Left lobe of liver (tissue), 2 donors: ENCODE measurements around the gene SLC24A3. TPM values are rescaled to one million over a fixed set of nuclear protein-coding genes. Genes with fewer than 3 reads are reported as not detected.

Source experiments
- ATAC-seq: fragments of 200-7000 bp; cut with Tn5 transposase; one replicate; pipeline ENCODE4 v1.9.1; 2020; ENCODE audit warnings: mild to moderate bottlenecking, moderate library complexity
- DNase-seq: peaks from one replicate; pipeline ENCODE4 v3.0.0-alpha.2; 2020; ENCODE audit warnings: low spot score
- total RNA-seq: library from RNA; stranded (reverse); gene quantifications from one replicate; pipeline ENCODE4 v1.2.1, GENCODE V29; 2021
- donor health status: DM: no; HTN: no; CAD: no; lungs with moderate emphysema.
- donor health status: DM: no; HTN: yes; CAD: no.

Gene SLC24A3
- total RNA-seq, 1 donor from 2014 or later, result 0.35 TPM

- ATAC-seq (no peak), DNase-seq (no peak)
These were observed 315.1 kb downstream of the SLC24A3 start for GRCh38 chr20:19527509-19527908.

DNA sequence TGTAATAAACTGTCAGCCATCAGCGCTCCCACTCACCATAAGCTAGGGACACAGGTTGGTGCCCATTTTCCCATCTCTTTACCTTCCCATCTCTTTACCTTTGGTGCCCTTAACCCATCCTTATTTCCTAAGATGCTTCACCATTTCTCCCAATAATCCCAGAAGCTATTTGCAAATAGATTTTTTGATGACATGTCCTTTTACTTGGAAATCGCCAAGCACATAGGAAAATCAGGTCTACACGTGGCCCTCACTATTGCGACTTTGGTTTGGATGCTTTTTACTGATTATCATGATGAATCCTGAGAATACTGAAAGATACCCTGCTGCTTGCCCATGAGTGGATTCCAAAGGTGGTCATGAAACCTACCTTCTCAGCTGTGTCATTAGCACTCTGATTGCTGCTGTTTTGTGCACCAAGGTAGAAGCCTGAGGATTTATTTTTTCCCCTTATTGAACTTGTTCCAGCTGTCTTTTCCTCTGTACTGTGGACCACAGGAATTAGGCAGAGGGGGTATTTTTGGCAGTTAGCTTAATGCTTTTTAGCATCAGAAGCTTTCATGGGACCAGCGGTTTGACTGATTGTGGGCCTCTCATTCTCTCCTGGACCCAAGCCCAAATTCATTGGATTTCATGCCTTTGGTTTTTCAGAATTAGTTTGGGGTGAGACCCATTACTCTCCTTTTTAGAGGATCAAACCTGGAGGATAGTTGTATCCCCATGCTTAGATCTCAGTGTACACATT is 316.0 kb downstream of the SLC24A3 start:
- no peak for DNase-seq

DNA sequence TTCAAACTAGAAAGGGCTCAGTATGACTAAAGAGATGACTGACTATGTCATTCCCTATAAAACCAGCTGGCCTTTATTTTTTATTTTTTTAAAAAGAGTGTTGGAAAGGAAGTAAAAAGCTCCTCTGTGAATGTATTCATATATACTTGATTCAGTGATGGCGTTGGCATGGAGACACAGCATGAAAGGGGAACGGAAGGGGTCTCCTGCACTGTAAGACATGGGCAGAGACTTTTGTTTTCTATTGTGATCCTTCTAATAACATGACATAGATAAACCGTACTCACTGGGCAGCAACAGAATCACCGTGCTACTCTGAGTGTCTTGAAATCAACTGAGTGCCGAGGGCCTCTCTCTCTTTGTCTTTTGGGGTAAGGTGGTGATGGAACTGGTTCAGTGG is 317.6 kb downstream of the SLC24A3 start:
- no peak for DNase-seq
- ATAC-seq, result no peak

More for the DNA sequence above, 316.0 kb downstream of the SLC24A3 start:
- ATAC-seq, result no peak

DNA sequence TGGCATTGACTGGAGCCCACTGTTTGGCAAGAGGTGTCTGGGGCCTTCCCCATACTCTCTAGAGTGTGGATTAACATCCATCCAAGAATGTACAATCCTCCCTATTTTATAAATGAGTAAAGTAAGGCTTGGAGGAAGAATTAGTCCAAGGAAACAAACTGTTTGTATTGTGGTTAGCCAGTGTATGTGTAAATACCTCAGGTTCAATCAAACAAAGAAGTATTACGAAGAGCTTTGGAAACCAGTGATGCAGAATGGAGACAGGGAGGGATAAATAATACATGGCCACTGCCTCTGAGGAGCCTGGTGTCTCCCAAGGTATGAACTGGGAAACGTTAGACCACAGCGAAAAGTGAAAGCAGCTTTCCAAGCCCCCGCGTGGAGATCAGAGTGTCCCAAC is 319.0 kb downstream of the SLC24A3 start:
- ATAC-seq (no peak), DNase-seq (no peak)

- no peak for ATAC-seq
- DNase-seq, result no peak
These were observed 326.1 kb downstream of the SLC24A3 start for GRCh38 chr20:19538556-19538955.

- no peak for DNase-seq
These were observed 326.7 kb downstream of the SLC24A3 start for GRCh38 chr20:19539191-19539590.

GRCh38 chr20:19540392-19540791 is 327.9 kb downstream of the SLC24A3 start:
- ATAC-seq, result no peak
- no peak for DNase-seq

More at GRCh38 chr20:19539191-19539590, 326.7 kb downstream of the SLC24A3 start:
- ATAC-seq, result no peak

- DNase-seq (no peak), ATAC-seq (no peak)
These were observed 330.7 kb downstream of the SLC24A3 start for GRCh38 chr20:19543101-19543500.

GRCh38 chr20:19544684-19545083 is 332.2 kb downstream of the SLC24A3 start:
- no peak for ATAC-seq
- no peak for DNase-seq

DNA sequence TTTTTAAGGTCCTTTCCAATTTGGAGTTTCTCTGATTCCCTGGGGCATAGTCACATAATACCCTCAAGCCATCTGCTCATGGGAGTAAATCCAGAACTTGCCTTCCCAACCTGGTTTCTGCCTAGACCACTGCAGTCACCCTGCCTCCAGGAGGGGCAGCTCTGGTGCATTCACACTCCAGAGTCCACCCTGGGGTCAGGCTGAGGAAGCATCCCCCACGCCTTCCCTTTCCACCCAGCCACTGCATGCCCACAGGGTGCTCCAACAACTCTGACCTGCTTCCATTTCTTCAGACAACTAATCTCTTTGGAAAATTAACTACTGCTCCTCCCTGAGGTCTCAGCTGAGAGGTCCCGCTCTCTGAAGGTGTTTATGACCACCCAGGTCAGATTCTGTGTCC is 334.2 kb downstream of the SLC24A3 start:
- DNase-seq (no peak), ATAC-seq (no peak)

DNA sequence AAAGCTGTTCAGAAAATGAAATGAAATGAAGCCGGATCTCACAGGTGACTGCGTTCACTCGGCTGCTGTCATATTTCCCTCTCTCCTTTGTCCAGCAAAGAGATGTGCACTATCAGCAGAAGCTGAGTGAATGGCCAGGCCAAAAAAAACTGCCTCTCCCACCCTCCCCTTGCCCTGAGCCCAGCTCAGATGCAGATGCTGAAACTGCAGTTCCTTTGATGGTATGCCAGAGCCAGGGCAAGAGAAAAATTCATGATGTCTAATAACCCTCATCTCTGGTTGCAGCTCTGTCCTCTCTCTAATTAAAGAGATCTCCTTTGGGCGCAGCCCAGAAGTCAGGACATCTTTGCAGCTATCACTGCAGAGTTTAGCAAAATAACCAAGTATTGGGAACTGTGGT is 335.1 kb downstream of the SLC24A3 start:
- no peak for DNase-seq
- ATAC-seq, result no peak

- no peak for ATAC-seq
- DNase-seq, result no peak
These were observed 337.5 kb downstream of the SLC24A3 start for GRCh38 chr20:19549896-19550295.

DNA sequence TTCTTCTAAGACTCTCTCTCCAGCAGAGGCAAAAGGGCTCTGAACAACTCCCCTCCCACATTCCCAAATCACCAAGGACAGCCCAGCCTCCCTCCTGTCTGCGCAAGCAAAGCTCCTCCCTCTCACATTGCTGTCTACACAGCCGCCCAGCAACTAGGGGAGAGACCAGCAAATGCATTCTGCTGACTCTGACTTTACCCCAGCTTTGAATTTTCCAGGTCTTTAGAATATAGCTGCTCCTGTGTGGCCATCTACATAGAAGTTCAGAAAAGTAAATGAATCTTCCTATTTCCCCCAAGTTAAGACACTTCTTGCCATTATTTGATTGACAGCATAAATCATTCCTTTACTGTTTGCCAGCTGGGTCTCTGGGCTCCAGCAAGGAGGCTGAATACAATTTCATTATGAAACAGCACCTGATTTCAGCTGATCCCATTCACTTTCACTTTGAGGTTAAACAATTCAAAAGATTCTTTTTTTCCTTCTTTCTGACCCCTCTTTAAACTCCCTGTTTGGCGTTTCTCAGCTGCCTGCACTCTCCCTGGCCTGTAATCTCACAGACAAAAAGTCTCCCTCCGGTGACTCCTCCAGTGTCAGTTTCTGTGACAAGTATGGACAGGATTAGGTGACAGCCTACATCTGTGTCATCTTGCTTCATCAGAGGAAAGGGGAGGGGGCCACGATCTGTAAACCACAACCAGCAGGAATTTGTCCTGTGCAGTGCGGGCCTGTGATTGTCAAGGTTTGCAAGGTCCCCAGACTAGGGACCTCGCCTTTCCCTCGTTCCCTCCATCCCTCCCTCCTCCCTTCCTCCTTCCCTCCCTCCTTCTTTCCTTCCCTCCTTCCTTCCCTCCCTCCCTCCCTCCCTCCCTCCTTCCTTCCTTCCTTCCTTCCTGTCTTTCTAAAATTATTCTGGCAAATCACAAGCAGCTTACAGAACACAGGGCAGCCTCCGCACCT is 340.1 kb downstream of the SLC24A3 start:
- DNase-seq, result no peak
- ATAC-seq, result peak; percentile 49

DNA sequence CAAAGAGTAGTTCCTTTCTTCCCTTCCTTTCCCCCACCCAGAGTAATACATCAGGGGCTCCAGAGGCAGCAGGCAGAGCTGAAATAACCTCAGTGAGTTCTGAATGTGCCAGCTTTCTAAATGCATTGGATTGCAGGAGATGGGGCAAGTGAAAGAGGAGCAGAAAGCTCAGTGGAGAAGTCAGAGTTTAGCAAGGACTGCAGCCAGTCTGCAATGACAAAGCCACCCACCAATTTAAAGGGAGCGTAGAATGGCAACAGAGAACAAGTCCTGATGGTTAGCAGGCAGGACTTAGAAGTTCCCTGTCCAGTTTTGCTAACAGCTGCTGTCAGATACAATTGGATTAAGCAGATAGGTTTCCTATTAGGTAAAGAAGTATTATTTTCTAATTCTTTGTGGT is 342.2 kb downstream of the SLC24A3 start:
- DNase-seq, result no peak
- no peak for ATAC-seq

GRCh38 chr20:19555726-19556125 is 343.3 kb downstream of the SLC24A3 start:
- DNase-seq (no peak), ATAC-seq (no peak)

DNA sequence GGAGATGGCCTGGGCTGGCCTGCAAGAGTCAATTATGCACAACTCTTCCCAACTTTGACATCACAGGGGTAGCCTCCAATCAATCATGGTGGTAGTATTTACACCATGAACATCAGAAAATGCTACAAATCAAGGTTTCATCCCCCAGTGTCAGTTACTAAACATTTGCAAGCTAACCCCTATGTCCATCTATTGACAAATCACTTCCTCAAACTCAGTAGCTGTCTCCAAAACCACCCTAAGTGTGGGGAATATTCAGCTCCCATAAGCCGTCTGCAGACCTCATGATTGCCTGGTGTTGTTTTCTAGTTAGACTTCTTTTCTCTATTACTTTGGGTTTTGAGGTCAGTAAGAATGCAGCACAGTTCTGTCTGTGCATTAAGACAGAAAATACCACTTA is 344.8 kb downstream of the SLC24A3 start:
- ATAC-seq, result no peak
- DNase-seq, result no peak

DNA sequence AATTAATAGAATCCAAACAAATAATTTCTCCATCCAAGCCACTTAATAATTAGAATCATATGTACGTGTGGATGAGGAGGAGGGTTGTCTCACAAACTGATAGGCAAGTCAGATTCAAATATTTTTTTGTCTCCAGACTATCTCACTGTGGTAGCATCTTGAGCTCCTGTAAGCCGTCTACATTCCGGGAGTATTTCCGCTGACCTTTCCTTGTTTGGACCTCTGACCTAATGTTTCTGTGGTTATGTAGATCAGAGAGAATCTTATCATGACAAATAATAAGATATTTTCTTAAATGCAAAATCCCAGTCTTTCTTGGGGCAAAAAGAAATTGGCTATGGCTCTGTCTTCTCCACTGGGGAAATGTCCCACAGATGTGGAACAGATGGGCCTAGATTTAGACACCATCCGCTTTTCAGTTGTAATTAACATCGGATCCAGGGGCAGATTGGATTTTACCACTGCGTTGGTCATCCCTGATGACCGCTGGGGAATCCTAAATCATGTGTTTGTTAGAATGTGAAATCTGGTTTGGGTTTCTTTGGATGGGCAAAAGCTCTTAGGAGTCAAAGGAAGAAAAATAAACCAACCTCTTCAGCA is 348.5 kb downstream of the SLC24A3 start:
- no peak for ATAC-seq
- no peak for DNase-seq

DNA sequence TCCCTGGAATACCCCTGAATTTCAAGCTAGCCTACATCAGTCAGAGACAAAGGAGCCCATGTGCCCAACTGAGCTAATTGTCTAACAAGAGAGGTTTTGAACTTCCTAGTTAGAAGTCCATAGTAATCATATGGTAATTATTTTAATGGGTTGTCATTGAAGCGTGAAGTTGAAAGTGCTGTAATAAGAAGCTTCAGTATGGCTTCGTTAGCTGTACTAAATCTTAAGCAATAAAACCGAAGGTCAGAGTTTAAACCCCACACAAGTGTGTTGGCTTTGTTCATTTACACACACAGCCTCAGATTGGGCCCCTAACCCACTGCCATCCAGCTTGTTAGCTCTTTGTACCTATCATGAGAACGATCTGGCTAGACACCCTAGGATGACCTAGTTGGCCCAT is 350.0 kb downstream of the SLC24A3 start:
- no peak for ATAC-seq

GRCh38 chr20:19564261-19564660 is 351.8 kb downstream of the SLC24A3 start:
- ATAC-seq (no peak), DNase-seq (no peak)

More for the DNA sequence above, 350.0 kb downstream of the SLC24A3 start:
- no peak for DNase-seq

DNA sequence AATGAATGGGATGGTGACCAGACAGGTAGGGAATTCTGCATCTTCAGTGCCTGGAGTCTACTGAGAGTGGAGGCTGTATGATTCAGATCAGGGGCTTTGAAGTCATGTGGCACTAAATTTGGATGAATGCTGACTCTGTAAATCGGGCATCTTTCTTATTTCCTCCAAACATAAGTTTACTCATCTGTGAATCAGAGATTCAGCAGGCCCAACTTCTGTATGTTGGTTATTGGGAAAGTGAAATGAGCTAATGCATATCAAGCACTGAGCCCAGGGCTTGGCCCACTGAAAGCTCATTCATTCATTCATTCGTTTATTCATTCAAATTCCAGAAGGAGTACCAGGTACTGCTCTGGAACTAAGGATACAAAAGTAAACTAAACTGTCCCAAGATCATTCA is 353.3 kb downstream of the SLC24A3 start:
- DNase-seq, result no peak
- ATAC-seq, result no peak

DNA sequence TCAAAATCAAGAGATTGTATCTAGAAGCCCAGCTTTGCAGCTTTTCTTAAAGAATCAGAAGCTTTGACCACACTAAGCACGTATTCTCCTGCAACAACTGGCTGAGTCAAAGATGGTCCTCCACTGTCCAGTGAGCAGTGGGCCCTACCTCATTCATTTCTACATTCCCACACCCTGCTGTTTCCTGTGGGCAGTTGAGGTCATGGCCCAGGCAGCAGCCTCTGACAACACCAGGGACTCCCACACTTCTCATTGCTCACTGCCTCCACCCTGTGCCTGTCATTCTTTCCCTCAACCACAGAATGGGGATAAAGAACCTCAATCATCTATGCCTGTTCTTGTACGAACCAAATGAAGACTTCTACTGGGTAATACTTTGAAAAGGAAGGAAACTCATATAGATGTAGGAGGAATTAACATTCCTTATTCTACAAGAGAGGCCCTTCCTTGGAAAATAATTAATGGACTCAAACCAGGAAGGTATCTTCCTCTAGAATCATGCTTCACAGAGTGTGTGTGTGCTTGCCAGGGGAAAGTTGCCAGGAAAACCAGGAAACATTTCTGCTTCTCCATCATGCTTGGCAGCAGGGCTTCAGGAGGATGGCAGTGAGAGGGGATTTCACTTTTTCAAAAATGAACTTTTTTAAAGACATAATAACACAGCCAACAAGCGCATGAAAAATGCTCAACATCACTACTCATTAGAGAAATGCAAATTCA is 353.9 kb downstream of the SLC24A3 start:
- ATAC-seq, result no peak
- DNase-seq, result no peak
